GM19035 (cell line): ENCODE results near the gene HOXC12.

Experiments
- ATAC-seq: cut with Tn5 transposase; IDR thresholded peaks from one replicate; pipeline ENCODE4 v1.9.1; 2021; ENCODE audit not compliant: unreplicated experiment

Gene HOXC12

GRCh38 chr12:53995002-53995377, 40.3 kb downstream of the HOXC12 start:
- ATAC-seq: no peak

GRCh38 chr12:53995378-53996239, 40.9 kb downstream of the HOXC12 start:
- ATAC-seq: no peak

- ATAC-seq: no peak
Measured at GRCh38 chr12:53996240-53997203, 41.8 kb downstream of the HOXC12 start.

- no peak for ATAC-seq
Measured at GRCh38 chr12:53997204-53998109, 42.8 kb downstream of the HOXC12 start.

- ATAC-seq: no peak
Measured at GRCh38 chr12:53998110-53998899, 43.6 kb downstream of the HOXC12 start.

GRCh38 chr12:53998900-53999236, 44.2 kb downstream of the HOXC12 start:
- ATAC-seq: no peak

- ATAC-seq: no peak
Measured at GRCh38 chr12:53999559-54000115, 44.9 kb downstream of the HOXC12 start.

GRCh38 chr12:54000116-54001114, 45.7 kb downstream of the HOXC12 start, which contains the start of gene HOXC9:
TSS of gene HOXC9 (plus strand) at chr12:54000161. CDS start at chr12:54000189, 28 bp downstream.
- no peak for ATAC-seq

GRCh38 chr12:54001283-54002187, 46.8 kb downstream of the HOXC12 start:
- no peak for ATAC-seq

- ATAC-seq: no peak
Measured at GRCh38 chr12:54002278-54002914, 47.7 kb downstream of the HOXC12 start.

GRCh38 chr12:54002915-54003389, 48.2 kb downstream of the HOXC12 start:
- no peak for ATAC-seq

- no peak for ATAC-seq
Measured at GRCh38 chr12:54003625-54004024, 48.9 kb downstream of the HOXC12 start.

GRCh38 chr12:54004063-54004840, 49.5 kb downstream of the HOXC12 start:
- ATAC-seq: no peak

- no peak for ATAC-seq
Measured at GRCh38 chr12:54004841-54005530, 50.3 kb downstream of the HOXC12 start.

- ATAC-seq: no peak
Measured at GRCh38 chr12:54005531-54005852, 50.8 kb downstream of the HOXC12 start.
